ENCODE measurements around the gene OR13C2. TPM values are rescaled to one million over a fixed set of nuclear protein-coding genes. Genes with fewer than 3 reads are reported as not detected.

OR13C2 gene
- total and polyA plus RNA-seq, 7 donors: not detected

- Histone ChIP-seq H3K27me3 (ENCODE audit: insufficient read depth in 3 of 3, low read length in 2 of 3) (no peaks in the 10 kb centered on the region), H3K9me3 (peaks cover 5% of the 10 kb centered on the region), H3K4me3 (no peak overlapping the region), H3K4me1 (no peaks in the 10 kb centered on the region), H3K36me3 (ENCODE audit: insufficient read depth in 1 of 2, low read depth in 1 of 2) (no peaks in the 10 kb centered on the region), H3K27ac (no peak overlapping the region)
- no peak for ATAC-seq
- intact Hi-C loops (cut with DNase I): no loop called here
- no peak for DNase-seq
- WGBS, 3 donors: 93 to 100% (median 98%) methylated on average over 1 of the region's 1 CpG
- no peak for TF ChIP-seq CTCF (IDR thresholded peaks at IDR 0.05)
Measured at GRCh38 chr9:104555521-104555920, 49.9 kb downstream of the OR13C2 start.

Other genes with a start within 250 kb of the OR13C2 start
- gene OR13F1, start 101.4 kb downstream of the OR13C2 start, total RNA-seq: not detected
- gene OR13F1, start 101.4 kb downstream of the OR13C2 start, polyA plus RNA-seq: not detected
- not detected for gene OR13C4, start 78.4 kb downstream of the OR13C2 start, total RNA-seq
- not detected for gene OR13C4, start 78.4 kb downstream of the OR13C2 start, polyA plus RNA-seq
- gene OR13C3, start 68.8 kb downstream of the OR13C2 start, total RNA-seq: not detected
- gene OR13C3, start 68.8 kb downstream of the OR13C2 start, polyA plus RNA-seq: not detected
- not detected for gene OR13C8, start 36.5 kb downstream of the OR13C2 start, total RNA-seq
- gene OR13C8, start 36.5 kb downstream of the OR13C2 start, polyA plus RNA-seq: not detected
- not detected for gene OR13C5, start 6.2 kb downstream of the OR13C2 start, total RNA-seq
- gene OR13C5, start 6.2 kb downstream of the OR13C2 start, polyA plus RNA-seq: not detected
- not detected for gene OR13C9, start 12.6 kb upstream of the OR13C2 start, total RNA-seq
- not detected for gene OR13C9, start 12.6 kb upstream of the OR13C2 start, polyA plus RNA-seq
- not detected for gene OR13D1, start 88.9 kb upstream of the OR13C2 start, total RNA-seq
- gene OR13D1, start 88.9 kb upstream of the OR13C2 start, polyA plus RNA-seq: not detected
- gene NIPSNAP3A, start 142.1 kb upstream of the OR13C2 start, total RNA-seq: 10 to 100 TPM in 2 of 4 donors, 1 to 10 TPM in 2; 4.3 to 19.8 (median 9.7) TPM
- gene NIPSNAP3A, start 142.1 kb upstream of the OR13C2 start, polyA plus RNA-seq: 1 to 10 TPM; 7.0 to 9.7 (median 9.3) TPM
- 10 to 100 TPM; 15.1 to 20.3 (median 19.1) TPM for gene NIPSNAP3B, start 158.5 kb upstream of the OR13C2 start, total RNA-seq
- gene NIPSNAP3B, start 158.5 kb upstream of the OR13C2 start, polyA plus RNA-seq: 10 to 100 TPM in 2 of 3 donors, 1 to 10 TPM in 1; 8.6 to 11.1 (median 10.2) TPM

All from psoas muscle (tissue), 8 donors.